IPS-NIHi7 (cell line): ENCODE data around the gene SMAD3.

ENCODE experiments used
- DNase-seq: peaks from one replicate; pipeline ENCODE4 v3.0.0; 2012; ENCODE audit warnings: mixed read lengths; ENCODE audit errors: extremely low spot score

SMAD3 gene

GRCh38 chr15:67161881-67162280 lies 96.5 kb downstream of the SMAD3 start:
- no peak for DNase-seq

DNA sequence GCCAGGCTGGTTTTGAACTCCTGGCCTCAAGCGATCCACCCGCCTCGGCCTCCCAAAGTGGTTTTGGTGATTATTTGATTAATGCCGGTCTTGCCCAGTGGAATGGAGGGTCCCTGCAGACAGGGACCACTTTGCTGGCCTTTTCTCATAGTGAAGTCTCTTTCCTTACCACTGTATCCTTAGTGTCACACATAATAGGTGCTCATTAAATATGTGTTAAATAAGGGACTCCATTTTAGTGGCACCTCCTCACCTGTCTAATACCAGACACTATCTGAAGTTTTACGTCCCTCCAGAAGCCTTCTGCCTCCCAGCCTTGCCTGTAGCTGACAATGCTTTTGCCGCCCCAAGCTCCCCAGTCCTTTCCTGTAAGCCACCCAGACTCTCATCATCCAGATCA lies 97.8 kb downstream of the SMAD3 start:
- DNase-seq = no peak

- DNase-seq = no peak
These were observed 99.0 kb downstream of the SMAD3 start for GRCh38 chr15:67164401-67164791.

GRCh38 chr15:67164811-67165253 lies 99.4 kb downstream of the SMAD3 start:
- DNase-seq = peak; percentile 71

- peak; percentile 72 for DNase-seq
These were observed 100.2 kb downstream of the SMAD3 start for GRCh38 chr15:67165254-67166253.

- no peak for DNase-seq
These were observed 101.0 kb downstream of the SMAD3 start for GRCh38 chr15:67166280-67167009.

DNA sequence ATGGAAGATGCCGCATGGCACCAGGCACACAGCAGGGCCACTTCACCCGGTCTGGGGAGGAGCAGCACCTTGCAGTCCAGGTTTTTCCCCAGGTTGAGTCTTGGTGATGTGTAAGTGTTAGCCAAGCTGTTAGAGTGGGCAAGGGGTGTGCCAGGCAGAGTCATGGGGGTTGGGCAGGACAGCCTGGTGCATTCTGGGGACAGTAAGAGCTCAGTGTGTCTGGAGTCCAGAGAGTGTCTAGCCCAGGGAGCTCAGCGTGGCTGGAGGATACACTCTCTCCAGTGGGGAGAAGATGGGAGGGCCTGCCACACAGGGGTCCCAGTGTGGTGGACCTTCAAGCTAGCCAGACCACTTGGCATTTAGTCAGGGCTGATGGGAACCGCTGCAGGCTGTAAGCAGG lies 101.7 kb downstream of the SMAD3 start:
- no peak for DNase-seq

- DNase-seq = no peak
These were observed 103.3 kb downstream of the SMAD3 start for GRCh38 chr15:67168694-67169093.

DNA sequence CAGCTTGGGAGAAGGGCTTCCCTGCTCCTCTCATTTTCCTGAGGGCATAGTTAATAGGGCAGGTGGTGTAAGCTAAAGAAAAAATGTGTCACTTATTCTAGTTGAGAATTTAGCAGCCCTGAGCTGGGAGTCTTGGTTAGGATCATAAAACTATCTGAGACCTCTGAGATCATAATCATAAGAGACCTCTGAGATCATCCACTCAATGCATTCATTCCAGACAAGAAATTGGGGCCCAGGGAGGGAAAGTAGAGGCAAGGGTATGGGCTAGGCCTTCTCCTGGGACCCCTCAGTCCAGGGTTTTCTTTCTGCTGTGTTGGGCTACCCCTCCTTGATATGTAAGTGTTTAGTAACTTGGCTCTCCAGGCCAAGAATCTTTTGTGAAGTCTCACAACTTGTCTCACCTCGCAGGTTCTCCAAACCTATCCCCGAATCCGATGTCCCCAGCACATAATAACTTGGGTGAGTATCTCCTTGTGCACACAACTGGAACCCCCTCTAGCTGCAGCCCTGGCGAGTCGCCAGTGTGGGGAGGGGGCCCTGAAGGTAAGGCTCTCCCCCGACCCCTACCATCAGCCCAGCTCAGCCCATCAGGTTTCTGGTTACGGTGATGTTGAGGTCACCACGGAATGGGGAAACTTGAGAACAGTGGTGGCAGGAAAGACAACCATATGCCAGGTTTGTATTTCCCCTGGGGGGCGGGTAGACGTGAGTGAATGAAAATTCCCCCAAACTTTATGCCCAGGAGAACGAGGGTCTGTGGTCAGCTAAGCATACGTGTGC lies 104.9 kb downstream of the SMAD3 start:
- no peak for DNase-seq

GRCh38 chr15:67171471-67171870 lies 106.1 kb downstream of the SMAD3 start:
- DNase-seq = no peak

DNA sequence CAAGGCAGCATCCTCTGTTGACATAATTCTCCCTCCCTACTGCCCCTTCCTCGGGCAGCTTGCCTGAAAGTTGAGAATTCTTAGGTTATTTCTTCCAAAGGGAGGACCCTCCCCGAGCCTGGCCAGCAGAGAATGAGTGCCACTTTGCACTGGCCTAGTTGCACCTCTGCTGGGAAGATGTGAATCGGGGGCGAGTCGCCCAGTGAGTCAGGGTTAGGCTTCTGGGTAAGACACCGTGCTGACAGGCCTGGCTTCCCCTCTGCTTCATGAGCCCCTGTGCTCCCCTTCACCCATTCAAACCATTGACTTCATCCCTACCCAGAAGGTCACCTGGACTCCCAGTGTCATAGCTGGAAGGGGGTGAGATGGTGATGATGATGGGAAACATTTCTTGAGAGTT lies 106.8 kb downstream of the SMAD3 start:
- DNase-seq = no peak

- DNase-seq = no peak
These were observed 107.6 kb downstream of the SMAD3 start for GRCh38 chr15:67173005-67173404.

DNA sequence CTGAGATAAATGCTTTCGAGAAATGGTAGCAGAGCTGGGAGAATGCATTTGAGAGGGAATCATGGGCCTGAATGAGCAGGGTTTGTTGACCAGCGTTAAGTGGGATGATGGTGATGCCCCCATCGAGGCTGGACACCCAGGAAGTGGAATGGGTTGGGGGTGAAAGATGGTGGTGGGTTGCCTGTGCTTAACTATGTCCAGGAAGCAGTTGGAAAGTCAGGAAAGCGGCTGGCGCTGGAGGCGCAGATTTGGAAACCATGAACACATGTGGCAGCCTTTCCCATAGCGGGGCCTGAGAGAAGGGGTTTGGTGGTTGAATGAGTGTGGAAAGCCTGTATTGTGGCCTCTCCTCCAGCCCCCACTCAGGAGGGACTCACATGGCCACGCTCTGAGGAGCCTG lies 108.4 kb downstream of the SMAD3 start:
- no peak for DNase-seq

DNA sequence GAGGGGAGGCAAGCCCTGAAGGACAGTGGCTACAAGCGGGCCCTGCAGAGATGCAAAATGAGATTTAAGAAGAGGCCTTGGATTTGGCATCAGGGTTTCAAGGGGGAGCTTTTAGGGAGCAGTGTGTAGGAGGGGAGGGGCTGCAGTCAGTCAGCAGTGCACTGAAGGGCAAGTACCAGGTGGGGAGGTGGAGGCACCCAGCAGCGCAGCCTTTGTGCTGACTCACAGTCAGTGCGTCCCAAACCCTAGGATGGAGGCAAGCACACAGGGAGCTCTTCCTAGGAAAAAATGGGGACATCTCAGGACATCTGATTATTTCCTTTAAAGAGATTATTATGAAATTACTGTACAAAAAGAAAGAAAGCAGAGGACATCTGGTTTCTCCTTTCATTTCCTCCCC lies 109.0 kb downstream of the SMAD3 start:
- no peak for DNase-seq

GRCh38 chr15:67174864-67175573 lies 109.6 kb downstream of the SMAD3 start:
- DNase-seq = peak; percentile 38

DNA sequence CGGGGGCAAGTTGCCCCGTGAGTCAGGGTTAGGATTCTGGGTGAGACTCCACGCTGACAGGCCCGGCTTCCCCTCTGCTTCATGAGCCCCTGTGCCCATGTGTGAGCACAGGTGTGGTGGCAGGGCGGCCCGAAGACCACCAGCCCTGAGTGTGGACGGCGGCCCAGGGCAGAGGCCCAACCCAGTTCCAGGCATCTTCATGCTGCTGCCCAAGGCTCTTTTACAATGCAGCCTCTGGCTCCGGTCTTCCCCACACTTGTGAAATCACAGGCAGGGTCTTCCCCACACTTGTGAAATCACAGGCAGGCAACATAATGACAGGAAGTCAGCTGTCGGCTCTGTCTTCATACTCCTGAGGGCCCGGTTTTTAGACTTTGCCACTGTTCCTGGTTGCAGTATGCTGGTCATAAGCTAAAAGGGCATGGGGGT lies 110.3 kb downstream of the SMAD3 start:
- no peak for DNase-seq

- peak; percentile 59 for DNase-seq
These were observed 111.0 kb downstream of the SMAD3 start for GRCh38 chr15:67176195-67176971.

- DNase-seq = no peak
These were observed 112.3 kb downstream of the SMAD3 start for GRCh38 chr15:67177752-67178151.

DNA sequence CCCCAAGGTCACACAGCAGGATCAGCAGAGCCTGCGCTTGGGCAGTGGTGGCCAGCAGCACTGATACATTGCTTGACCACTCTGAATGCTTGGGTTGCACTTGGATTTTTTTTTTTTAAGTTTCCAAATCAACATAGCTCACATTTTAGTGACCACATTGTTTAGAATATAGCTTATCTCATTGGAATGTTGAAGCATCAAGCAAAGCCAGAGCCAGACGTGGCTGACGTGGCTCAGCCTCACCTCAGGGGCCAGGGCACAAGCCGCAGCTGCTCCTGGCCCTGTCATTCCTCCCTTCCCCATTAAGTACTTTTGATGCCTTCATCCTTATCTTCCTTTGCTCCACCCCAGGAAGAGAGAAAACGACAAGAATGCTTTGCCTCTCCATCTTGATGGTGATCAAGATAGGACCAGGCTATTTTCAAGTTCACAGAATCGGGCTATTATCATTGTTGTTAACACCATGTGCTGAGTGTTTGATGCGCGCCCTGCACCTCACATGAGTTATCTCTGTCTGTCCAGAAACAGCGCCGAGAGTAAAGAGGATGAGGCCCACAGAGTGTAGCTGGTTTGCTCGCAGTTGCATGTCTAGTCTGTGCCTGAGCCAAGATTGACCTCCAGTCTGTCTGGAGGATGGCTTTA lies 113.3 kb downstream of the SMAD3 start:
- no peak for DNase-seq

DNA sequence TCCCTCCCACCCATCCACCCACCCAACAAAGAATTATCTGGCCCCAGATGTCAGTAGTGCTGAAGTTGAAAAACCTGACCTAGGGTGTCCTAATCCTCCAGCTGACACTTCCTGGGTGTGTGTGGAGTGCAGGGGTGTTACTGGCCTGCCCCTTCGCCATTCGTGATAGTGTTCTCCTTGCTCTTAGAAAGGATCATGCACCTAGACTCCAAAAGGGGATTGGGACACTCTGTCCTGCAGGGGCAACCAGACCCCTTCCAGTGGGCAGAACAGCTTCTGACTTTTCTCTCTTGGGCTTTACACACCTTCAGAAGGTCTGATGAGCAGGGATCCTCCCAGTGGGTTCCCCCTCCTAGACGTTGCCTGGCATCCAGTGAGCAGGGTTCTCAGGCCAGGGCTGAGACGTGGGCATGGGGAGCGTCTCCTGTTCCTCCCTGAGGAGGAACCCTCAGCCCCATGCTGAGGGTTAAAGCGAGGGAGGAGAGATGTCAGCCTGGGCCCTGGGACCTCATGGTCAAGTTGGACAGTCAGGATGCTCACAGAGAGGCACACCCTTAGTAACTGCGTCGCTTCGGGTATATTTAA lies 114.1 kb downstream of the SMAD3 start:
- DNase-seq = no peak
